ENCODE measurements around the gene FAM117A. TPM values are rescaled to one million over a fixed set of nuclear protein-coding genes. Genes with fewer than 3 reads are reported as not detected.

The FAM117A gene
- total and polyA plus RNA-seq, 2 of the 4 experiments (the other 2 are of a cell fraction): 0.72 to 3.4 TPM

- H4K5ac ChIP-seq (ENCODE audit: low read depth, low read length): no peak overlapping the region
- no TSS peak for BruUV-seq (replicated peaks)
- no peaks in the 10 kb centered on the region for H3K36me3 ChIP-seq (ENCODE audit: control insufficient read depth, insufficient read depth, low read length)
- no peaks in the 10 kb centered on the region for H4K20me1 ChIP-seq (ENCODE audit: insufficient read depth, low read length)
- ChIA-PET CTCF (interaction anchor here (1.0 kb wide), 1 partner anchor 121 kb away, joined by 4 read pairs; no protein-coding TSS in a partner anchor), POLR2A (ENCODE audit: unreplicated experiment) (interaction anchor here (0.5 kb wide), 1 partner anchor 14 kb away, joined by 3 read pairs; no protein-coding TSS in a partner anchor)
- no peak overlapping the region for H2BK20ac ChIP-seq (ENCODE audit: low read depth, low read length)
- WGBS, 2 experiments (ENCODE audit: extremely low coverage in 2 of 2, insufficient read length in 1 of 2): no CpG with 5 or more reads among the region's 9 CpGs
- no peaks in the 10 kb centered on the region for H3K9me3 ChIP-seq (ENCODE audit: control insufficient read depth, insufficient read depth, low read length)
- H2BK5ac ChIP-seq (ENCODE audit: low read depth, low read length, poor library complexity, severe bottlenecking): no peak overlapping the region
- no peak overlapping the region for H3K14ac ChIP-seq (replicated peaks; ENCODE audit: low read depth, low read length)
- H2AK5ac ChIP-seq (ENCODE audit: low read depth, low read length): no peak overlapping the region
- dilution Hi-C loops (cut with HindIII; ENCODE audit: low sequenced_read_pairs, unreplicated experiment): no loop called here
- no peak overlapping the region for H3K18ac ChIP-seq (ENCODE audit: low read depth, low read length)
- no peak overlapping the region for H3K56ac ChIP-seq (ENCODE audit: extremely low read depth, insufficient read depth, low read length)
- H3K4ac ChIP-seq (ENCODE audit: low read depth, low read length): no peak overlapping the region
- intact Hi-C loops (cut with micrococcal nuclease): no loop called here
- no peak for TF ChIP-seq FOS (IDR thresholded peaks at IDR 0.05; ENCODE audit: low read depth, low read length)
- TF ChIP-seq RAD21 (IDR thresholded peaks at IDR 0.05; ENCODE audit: low read length): no peak
- TF ChIP-seq MAFK (IDR thresholded peaks at IDR 0.05; ENCODE audit: low read depth, low read length): no peak
- no peak for TF ChIP-seq CTCF (conservative IDR thresholded peaks at IDR 0.05; ENCODE audit: low read depth, low read length)
- no peak for TF ChIP-seq CEBPB (IDR thresholded peaks at IDR 0.05; ENCODE audit: low read depth, low read length)
- H4K8ac ChIP-seq (ENCODE audit: low read depth in 2 of 2, low read length in 2 of 2): no peak overlapping the region
- H3K79me1 ChIP-seq (ENCODE audit: low read depth in 1 of 2, low read length in 2 of 2): no peaks in the 10 kb centered on the region
- H3K27ac ChIP-seq (ENCODE audit: insufficient read depth, low read length): no peak overlapping the region
- H3K23ac ChIP-seq (ENCODE audit: low read depth, low read length): no peak overlapping the region
- no peak overlapping the region for H2AK9ac ChIP-seq (replicated peaks; ENCODE audit: low read depth, low read length, poor library complexity)
- ATAC-seq (ENCODE audit: low read depth) (no peak), DNase-seq (no peak)
- H3K4me2 ChIP-seq (ENCODE audit: low read depth, low read length): no peak overlapping the region
- no peak overlapping the region for H2AFZ ChIP-seq (replicated peaks; ENCODE audit: low read length, poor library complexity)
- in situ Hi-C loops (cut with MboI; ENCODE audit: low sequenced_read_pairs): no loop called here
- H3K27me3 ChIP-seq (ENCODE audit: control insufficient read depth, insufficient read depth, low read length): peaks cover 4% of the 10 kb centered on the region
- H3K9me1 ChIP-seq (ENCODE audit: insufficient read depth, low read length): peaks cover 8% of the 10 kb centered on the region; the same call in 1 of the 2 replicates
- H2BK120ac ChIP-seq (ENCODE audit: low read depth, low read length): no peak overlapping the region
- H3K4me3 ChIP-seq (ENCODE audit: insufficient read depth, low read depth, low read length): no peak overlapping the region
- no peak overlapping the region for H4K91ac ChIP-seq (ENCODE audit: insufficient read depth, low read depth, low read length)
- no peak overlapping the region for H3K9ac ChIP-seq (ENCODE audit: low read depth, low read length)
- H3K4me1 ChIP-seq (ENCODE audit: control insufficient read depth, insufficient read depth, low read length): peaks cover 2% of the 10 kb centered on the region; the same call in 1 of the 2 replicates
- H2BK15ac ChIP-seq (ENCODE audit: low read depth, low read length): no peak overlapping the region
Measured at GRCh38 chr17:49691086-49691676, 72.8 kb downstream of the FAM117A start.
